Peyer's patch (tissue), 4 donors: ENCODE data around the gene SF3A2.

Experiments
- CTCF ChIP-seq, 6 experiments: fragments of 450-650 bp in 4 of 6; fragments of 200-600 bp in 2 of 6; sonication (generic) in 1 of 6; IDR thresholded peaks; one replicate each; pipeline ENCODE4 v1.5.1; 2017 to 2019; ENCODE audit warnings: antibody characterized with exemption in 6 of 6, mild to moderate bottlenecking in 3 of 6, moderate library complexity in 1 of 6
- POLR2A ChIP-seq, 2 donors: fragments of 450-650 bp; IDR thresholded peaks; one replicate each; pipeline ENCODE4 v1.5.1; 2017; ENCODE audit warnings: antibody characterized with exemption in 2 of 2, mild to moderate bottlenecking in 2 of 2, moderate library complexity in 2 of 2

- TF ChIP-seq CTCF (IDR thresholded peaks at IDR 0.05) (peak in 1 of 6 experiments; percentile 6), POLR2A (IDR thresholded peaks at IDR 0.05) (no peak)
These were observed 54.6 kb downstream of the SF3A2 start for GRCh38 chr19:2291185-2291751.
